Measurements from ENCODE around the gene TMEM72. TPM values are rescaled to one million over a fixed set of nuclear protein-coding genes. Genes with fewer than 3 reads are reported as not detected.

The TMEM72 gene
- total and polyA plus RNA-seq, 4 donors: 0.02 to 0.33 TPM; not detected in 2

GRCh38 chr10:44914891-44915290 lies 3.8 kb downstream of the TMEM72 start (continued):
- no peak for TF ChIP-seq RAD21 (IDR thresholded peaks at IDR 0.05)

DNA sequence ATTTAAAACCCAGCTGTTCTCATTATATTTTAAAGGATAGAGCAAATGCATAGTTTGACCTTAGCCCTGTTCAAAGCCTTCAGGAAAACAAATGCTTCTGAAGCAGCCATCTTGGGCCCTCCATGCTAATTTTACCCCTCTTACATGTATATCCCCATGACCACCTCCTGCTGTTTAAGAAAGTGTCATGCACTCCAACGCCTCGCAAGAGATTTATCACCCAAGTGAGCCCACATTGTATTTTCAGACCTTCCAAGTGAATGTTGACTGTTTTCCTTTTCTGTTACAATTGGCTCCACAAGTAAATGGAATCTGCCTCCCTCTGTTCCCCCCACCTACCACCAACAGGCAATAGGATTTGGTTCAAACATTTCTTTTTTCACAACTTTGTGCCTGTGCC lies 5.3 kb downstream of the TMEM72 start:
- WGBS: 95% methylated on average over 2 of the region's 2 CpGs
- no peak for DNase-seq (ENCODE audit: low spot score)
- Histone ChIP-seq H3K27ac (ENCODE audit: low read depth in 1 of 2, low read length in 2 of 2) (no peak overlapping the region), H3K27me3 (ENCODE audit: control insufficient read depth in 4 of 4, insufficient read depth in 4 of 4, low read length in 3 of 4) (no peaks in the 10 kb centered on the region), H3K4me3 (ENCODE audit: low read depth in 1 of 3, low read length in 3 of 3) (no peak overlapping the region), H3K4me1 (ENCODE audit: control insufficient read depth in 4 of 4, insufficient read depth in 4 of 4, low read length in 3 of 4) (peaks cover 0 to 1% (median 0%) of the 10 kb centered on the region in 4 donors), H3K9me3 (ENCODE audit: control insufficient read depth in 4 of 4, low read length in 3 of 4) (no peaks in the 10 kb centered on the region), H3K36me3 (ENCODE audit: control insufficient read depth in 4 of 4, insufficient read depth in 3 of 4, low read depth in 1 of 4, low read length in 3 of 4) (no peaks in the 10 kb centered on the region), H3K9ac (ENCODE audit: low read depth in 1 of 2, low read length in 2 of 2) (no peak overlapping the region)
- TF ChIP-seq JUND (IDR thresholded peaks at IDR 0.05) (no peak), RAD21 (IDR thresholded peaks at IDR 0.05) (no peak), YY1 (IDR thresholded peaks at IDR 0.05) (no peak), FOXA1 (IDR thresholded peaks at IDR 0.05) (no peak), RXRA (IDR thresholded peaks at IDR 0.05) (no peak), HNF4A (conservative IDR thresholded peaks at IDR 0.05) (no peak), EGR1 (IDR thresholded peaks at IDR 0.05; ENCODE audit: low read depth in 2 of 2) (no peak), HNF4G (IDR thresholded peaks at IDR 0.05) (no peak), TAF1 (conservative IDR thresholded peaks at IDR 0.05) (no peak), SP1 (IDR thresholded peaks at IDR 0.05) (no peak), ATF3 (IDR thresholded peaks at IDR 0.05) (no peak)
- TF ChIP-seq, protein P1, sequence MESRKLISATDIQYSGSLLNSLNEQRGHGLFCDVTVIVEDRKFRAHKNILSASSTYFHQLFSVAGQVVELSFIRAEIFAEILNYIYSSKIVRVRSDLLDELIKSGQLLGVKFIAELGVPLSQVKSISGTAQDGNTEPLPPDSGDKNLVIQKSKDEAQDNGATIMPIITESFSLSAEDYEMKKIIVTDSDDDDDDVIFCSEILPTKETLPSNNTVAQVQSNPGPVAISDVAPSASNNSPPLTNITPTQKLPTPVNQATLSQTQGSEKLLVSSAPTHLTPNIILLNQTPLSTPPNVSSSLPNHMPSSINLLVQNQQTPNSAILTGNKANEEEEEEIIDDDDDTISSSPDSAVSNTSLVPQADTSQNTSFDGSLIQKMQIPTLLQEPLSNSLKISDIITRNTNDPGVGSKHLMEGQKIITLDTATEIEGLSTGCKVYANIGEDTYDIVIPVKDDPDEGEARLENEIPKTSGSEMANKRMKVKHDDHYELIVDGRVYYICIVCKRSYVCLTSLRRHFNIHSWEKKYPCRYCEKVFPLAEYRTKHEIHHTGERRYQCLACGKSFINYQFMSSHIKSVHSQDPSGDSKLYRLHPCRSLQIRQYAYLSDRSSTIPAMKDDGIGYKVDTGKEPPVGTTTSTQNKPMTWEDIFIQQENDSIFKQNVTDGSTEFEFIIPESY (IDR thresholded peaks at IDR 0.05): no peak

- 85% methylated on average over 3 of the region's 3 CpGs for WGBS
- TF ChIP-seq HNF4G (IDR thresholded peaks at IDR 0.05): no peak
- no peak for TF ChIP-seq ATF3 (IDR thresholded peaks at IDR 0.05)
- TF ChIP-seq, protein P2, sequence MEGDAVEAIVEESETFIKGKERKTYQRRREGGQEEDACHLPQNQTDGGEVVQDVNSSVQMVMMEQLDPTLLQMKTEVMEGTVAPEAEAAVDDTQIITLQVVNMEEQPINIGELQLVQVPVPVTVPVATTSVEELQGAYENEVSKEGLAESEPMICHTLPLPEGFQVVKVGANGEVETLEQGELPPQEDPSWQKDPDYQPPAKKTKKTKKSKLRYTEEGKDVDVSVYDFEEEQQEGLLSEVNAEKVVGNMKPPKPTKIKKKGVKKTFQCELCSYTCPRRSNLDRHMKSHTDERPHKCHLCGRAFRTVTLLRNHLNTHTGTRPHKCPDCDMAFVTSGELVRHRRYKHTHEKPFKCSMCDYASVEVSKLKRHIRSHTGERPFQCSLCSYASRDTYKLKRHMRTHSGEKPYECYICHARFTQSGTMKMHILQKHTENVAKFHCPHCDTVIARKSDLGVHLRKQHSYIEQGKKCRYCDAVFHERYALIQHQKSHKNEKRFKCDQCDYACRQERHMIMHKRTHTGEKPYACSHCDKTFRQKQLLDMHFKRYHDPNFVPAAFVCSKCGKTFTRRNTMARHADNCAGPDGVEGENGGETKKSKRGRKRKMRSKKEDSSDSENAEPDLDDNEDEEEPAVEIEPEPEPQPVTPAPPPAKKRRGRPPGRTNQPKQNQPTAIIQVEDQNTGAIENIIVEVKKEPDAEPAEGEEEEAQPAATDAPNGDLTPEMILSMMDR (IDR thresholded peaks at IDR 0.05; ENCODE audit: low read depth, low read length, missing input control): no peak
- TF ChIP-seq RXRA (IDR thresholded peaks at IDR 0.05): no peak
- TF ChIP-seq GABPA (IDR thresholded peaks at IDR 0.05 in 1 of 2, conservative IDR thresholded peaks at IDR 0.05 in 1 of 2): no peak
- TF ChIP-seq RAD21 (IDR thresholded peaks at IDR 0.05): no peak
- no peak for TF ChIP-seq SP1 (IDR thresholded peaks at IDR 0.05)
- TF ChIP-seq YY1 (IDR thresholded peaks at IDR 0.05): no peak
- no peak for TF ChIP-seq MAX (IDR thresholded peaks at IDR 0.05)
- no peak for TF ChIP-seq JUND (IDR thresholded peaks at IDR 0.05)
- no peak for TF ChIP-seq EGR1 (IDR thresholded peaks at IDR 0.05; ENCODE audit: low read depth in 2 of 2)
- no peak for TF ChIP-seq FOXA1 (IDR thresholded peaks at IDR 0.05)
- H3K9me3 ChIP-seq (ENCODE audit: control insufficient read depth in 4 of 4, low read length in 3 of 4): no peaks in the 10 kb centered on the region
- H3K4me3 ChIP-seq (ENCODE audit: low read depth in 1 of 3, low read length in 3 of 3): no peak overlapping the region
- no peak for DNase-seq (ENCODE audit: low spot score)
- H3K36me3 ChIP-seq (ENCODE audit: control insufficient read depth in 4 of 4, insufficient read depth in 3 of 4, low read depth in 1 of 4, low read length in 3 of 4): no peaks in the 10 kb centered on the region
- no peak overlapping the region for H3K27ac ChIP-seq (ENCODE audit: low read depth in 1 of 2, low read length in 2 of 2)
- H3K9ac ChIP-seq (ENCODE audit: low read depth in 1 of 2, low read length in 2 of 2): no peak overlapping the region
- no peaks in the 10 kb centered on the region for H3K27me3 ChIP-seq (ENCODE audit: control insufficient read depth in 4 of 4, insufficient read depth in 4 of 4, low read length in 3 of 4)
- H3K4me1 ChIP-seq (ENCODE audit: control insufficient read depth in 4 of 4, insufficient read depth in 4 of 4, low read length in 3 of 4): no peaks in the 10 kb centered on the region
Observed at GRCh38 chr10:44917848-44918247, 6.7 kb downstream of the TMEM72 start.
